HG02840 (cell line): ENCODE results near the gene YKT6.

Source experiments
- ATAC-seq: cut with Tn5 transposase; IDR thresholded peaks from one replicate; pipeline ENCODE4 v1.9.1; 2021; ENCODE audit warnings: mild to moderate bottlenecking, moderate library complexity, moderate number of reproducible peaks; ENCODE audit not compliant: unreplicated experiment, low FRiP score

The YKT6 gene

DNA sequence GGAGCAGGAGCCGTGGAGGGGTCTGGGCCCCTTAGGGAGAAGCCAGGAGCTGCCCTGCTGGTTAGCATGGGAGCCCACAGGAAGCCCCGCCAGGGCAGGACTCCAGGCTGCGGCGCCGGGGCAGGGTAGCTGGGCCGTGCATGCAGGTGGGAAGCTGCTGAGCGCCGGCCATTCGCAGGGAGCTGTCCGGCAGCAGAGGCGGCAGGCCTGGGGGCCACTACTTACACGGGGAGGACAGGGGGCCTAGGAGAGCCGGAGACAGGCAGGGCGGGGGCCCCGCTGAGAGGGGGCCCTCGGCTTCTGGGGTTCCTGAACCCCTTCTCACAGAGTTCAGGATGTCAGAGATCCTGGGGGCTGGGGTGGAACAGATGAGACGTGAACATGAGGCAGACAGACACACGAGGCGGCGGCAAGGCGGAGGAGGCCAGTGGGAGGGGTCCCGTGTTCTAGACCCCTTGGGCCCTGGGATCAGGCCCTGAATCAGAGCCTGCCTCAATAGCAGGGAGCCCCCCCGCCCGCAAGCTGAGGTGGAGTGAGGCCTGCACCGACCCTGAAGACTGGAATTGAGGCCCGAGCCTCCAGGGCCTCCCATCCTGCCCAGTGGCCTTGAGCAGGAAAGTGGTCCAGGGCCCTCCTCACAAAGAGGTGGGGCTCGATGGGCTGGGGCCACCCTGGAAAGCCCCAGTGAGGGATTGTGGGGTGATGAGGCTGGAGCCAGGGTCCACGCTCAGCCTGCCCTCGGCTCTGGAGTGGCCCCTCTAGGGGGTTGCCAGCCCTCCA, 28.0 kb downstream of the YKT6 start:
- ATAC-seq = no peak

DNA sequence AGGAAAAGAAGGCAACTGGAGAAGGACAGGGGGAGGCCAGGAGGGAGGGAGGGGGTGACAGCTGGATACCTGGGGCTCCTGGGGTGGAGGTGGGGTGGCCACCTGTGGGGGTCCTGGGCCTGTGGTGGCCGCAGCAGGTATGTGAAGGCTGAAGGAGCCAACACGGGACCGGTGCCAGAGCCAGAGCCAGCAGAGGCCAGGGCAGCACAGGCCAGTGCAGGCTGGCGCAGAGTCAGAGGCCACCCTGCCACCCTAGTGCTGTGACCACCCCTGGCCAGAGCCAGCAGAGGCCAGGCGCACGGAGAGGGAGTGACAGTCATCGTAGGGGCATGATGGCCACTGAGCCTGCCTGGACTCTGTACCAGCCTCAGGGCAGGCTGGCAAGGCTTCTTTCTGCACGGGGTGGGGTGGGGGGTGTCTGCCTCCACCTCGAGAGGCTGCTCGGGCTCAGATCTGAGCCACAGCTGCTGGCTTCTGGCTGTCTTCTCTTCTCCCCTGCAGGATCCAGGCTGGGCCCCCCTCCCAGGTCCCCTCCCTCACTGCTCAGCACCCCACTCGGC, 28.8 kb downstream of the YKT6 start:
- ATAC-seq = no peak

DNA sequence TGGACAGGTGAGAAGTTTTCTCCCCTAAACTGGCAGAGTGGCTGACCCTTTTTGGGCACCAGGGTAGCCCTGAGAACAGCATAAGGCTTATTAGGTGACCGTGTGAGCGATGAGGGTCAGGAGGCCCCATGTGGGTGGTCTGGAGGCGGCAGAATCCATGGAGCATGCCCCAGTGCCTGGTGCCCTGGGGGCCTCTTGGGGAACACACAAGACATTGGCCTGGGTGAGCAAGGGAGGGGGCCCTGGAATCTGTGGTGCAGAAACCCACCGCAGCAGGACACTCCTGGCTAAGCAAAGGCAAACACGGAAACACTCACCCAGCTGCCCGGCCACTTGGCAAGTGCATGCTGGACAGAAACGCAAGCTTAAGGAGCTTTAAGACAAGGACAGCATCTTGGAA, 29.5 kb downstream of the YKT6 start:
- no peak for ATAC-seq

DNA sequence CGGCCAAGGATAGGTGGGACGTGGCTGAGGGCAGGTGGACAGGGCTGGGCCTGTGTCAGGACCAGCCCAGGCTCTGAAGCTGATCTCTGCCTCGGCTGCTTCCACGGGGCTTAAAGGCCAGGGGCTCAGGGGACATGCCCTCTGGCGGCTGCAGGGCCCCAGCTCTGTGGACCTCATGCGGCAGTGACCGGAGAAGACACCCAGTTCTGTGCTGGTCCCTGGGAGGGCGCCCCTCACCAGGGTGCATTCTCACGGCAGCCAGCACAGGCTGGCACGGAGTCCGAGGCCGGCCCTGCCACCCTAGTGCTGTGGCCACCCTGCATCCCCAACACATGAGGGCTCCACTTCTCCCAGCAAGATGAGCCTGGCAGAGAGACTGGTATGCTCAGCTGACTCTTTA, 30.3 kb downstream of the YKT6 start:
- no peak for ATAC-seq

DNA sequence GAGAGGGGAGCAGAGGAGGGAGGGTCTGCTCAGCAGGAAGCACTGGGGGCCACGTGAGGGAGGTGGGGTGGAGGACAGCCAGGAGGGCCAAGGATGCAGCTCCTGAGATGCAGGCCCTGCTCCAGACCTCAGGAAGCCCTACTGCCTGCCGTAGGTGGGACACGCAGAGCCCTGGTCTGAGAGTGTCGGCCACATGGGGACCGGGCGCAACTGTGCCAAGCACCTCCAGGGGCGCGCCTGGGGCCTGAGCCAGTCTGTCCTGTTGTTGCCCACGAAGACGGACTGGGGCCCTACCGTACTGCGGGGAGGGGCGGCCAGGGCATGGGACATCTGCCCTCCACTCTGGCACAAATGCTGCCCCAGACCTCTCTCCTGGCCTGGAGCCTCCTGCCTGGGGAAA, 31.6 kb downstream of the YKT6 start:
- ATAC-seq = no peak

DNA sequence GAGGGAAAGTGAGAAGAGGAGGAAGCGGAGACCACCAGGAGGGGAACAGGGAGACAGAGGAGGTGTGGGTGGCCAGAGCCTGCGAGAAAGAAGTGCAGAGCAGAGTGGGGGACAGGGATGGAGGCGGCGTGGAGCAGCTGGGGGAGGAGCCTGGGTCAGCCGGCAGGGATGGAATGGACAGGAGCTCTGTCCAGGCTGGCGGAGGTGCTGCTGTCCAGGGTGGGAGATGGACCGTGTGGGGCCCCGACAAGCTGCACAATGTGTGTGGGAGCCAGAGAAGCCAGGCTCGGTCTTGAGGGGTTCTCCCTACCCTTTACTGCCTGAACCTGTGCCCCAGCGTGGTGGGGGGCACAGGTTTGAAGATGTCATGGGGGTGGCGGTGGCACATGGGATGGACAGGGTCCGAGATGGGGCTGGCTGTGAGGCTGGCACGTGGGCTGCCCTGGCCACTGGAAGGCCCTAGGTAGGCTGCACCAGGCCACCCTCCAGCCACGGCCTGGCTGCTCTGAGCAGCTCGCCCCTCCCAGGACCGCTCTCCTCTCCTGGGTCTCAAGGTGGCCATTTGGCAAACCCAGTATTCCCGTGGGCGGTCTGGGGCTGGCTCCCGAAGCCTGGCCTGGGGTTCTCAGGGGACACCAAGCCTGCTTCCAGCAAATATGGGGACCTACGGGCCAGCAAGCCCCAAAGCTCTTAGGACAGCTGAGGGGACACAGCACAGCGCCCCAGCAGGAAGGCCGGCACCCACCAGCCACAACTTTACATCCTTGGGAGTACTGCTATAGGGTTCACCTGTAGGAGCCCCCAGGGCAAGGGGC, 32.3 kb downstream of the YKT6 start:
- no peak for ATAC-seq

DNA sequence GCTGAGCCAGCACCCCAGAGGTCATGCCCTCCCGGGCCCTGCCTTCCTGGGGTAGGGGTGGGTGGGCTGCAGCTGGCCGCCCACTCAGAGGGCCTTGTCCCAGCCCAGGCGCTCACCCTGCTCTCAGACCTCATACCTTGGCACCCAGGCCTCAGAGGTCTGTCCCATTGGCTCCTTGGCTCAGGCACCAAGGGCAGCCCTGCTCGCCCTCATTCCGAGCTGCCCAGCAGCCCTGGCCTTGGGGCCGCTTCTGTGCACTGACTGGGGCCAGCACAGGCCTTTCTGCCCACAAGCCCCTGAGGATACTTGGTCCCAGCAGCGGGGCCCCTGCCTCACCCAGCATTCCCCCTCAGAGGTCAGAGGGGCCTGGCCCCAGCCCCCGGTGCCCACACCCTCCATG, 34.3 kb downstream of the YKT6 start:
- no peak for ATAC-seq

DNA sequence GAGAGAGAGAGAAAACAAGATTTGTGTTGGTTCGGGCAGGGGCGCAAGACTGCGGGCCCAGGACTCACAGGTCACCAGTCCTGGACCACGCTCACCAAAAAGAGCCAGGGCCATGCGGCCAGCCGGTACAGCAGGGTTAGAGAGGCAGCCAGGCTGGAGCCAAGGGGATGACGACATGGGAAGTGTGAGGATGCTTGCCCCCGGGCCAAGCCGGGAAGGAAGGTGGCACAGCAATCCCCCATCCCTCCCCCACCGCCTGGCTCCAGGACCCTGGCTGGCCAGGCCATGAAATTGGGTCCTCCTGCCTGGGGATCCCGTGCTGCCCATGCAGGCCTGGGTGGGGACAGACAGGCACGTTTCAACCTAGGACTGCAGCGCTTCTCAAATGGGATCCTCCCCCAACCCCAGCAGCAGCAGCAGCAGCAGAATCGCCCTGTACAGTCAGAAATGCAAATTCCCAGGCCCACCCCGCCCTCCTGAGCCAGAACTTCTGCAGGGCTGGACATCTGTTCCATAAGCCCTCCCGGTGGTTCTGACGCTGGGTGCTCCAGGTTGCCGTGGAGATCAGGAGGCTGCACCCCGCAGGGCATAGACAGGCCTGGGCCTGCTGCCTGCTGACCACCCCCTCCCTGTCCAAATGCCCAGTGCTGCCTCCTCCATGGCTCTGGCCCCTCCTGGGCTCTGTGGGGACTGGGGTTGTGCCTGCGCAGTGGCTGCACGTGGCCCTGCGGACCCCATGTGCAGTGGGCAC, 35.0 kb downstream of the YKT6 start:
- ATAC-seq = no peak

DNA sequence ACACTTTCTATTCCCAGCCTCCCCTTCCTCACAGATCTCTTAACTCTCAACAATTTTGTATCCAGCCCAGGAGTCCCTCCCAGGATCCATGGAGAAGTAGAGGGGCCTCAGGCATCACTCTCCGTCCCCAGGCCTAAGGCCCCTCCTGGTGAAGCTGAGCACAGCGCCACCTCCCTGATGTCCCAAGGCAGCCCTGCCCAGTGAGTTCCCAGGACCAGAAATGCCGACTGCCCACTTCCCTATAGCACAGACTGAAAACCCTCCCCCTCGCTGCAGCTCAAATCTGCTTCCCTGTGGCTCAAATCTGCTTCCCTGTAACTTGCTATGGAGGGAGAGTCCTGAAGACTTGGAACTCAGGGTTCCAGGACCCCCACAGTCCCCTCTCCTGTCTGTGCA, 35.6 kb downstream of the YKT6 start:
- ATAC-seq = no peak

DNA sequence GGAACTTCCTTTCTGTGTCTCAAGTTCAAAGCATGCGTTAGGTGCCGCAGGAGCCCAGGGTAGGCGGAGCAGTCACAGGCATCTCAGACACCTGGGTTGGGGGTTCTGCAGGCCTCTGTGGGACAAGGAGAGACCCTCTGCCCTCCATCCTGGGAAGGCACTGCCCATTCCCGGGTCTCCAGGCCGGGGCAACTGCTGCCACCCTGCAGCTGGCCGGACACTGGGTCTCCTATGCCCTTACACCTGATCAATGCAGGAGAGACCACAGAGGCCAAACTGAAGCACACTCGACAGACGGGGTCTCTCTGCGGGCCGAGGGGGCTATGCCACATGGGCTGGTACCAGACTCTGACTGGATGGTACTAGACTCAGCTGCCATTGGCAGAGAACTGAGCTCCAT, 36.9 kb downstream of the YKT6 start:
- ATAC-seq = no peak

DNA sequence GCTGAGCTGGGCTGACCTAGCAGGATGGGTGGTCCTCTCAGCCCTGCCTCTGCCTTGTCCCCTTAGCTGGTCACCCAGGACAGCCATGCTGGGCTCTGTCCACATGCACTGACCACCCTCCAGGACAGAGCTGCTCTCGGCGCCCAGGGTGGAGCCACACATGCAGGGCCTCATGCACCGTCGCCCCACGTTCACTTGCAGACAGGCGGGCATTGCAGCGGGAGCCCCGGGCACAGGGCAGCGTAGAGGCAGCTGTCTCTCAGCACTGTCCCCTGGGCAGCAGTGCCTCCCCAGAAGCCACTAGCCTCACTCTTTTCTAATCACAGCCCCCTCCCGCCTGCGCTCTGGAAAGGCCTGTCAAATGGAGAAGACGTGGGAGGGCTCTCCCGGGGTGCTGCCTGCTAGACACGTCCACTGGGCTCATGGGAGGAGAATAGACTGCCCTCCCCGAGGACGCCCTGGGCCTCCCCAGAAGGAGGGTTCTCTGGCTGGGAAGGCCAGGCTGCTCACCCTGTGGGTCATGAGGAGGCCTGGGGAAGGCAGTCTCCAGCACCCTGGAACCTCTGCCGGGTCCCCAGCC, 37.4 kb downstream of the YKT6 start:
- no peak for ATAC-seq

DNA sequence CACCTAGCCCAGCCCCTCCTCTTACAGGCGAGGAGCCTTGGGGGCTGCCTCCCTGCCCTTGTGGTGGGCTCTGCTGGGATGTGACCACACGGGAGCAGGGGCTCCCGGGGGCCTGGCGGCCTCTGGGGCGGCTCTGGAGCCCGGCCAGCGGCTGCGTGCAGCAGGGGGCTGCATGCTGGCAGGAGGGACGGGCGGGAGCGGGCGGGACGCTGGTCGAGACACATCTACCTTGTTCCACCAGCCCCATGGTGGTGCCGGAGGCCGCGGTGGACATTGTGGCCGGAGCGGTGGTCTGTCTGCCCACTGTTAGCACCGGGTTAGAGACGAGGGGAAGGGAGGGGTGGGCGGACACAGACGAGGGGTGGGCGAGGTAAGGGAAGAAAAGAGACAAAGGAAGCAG, 38.6 kb downstream of the YKT6 start:
- ATAC-seq = no peak

DNA sequence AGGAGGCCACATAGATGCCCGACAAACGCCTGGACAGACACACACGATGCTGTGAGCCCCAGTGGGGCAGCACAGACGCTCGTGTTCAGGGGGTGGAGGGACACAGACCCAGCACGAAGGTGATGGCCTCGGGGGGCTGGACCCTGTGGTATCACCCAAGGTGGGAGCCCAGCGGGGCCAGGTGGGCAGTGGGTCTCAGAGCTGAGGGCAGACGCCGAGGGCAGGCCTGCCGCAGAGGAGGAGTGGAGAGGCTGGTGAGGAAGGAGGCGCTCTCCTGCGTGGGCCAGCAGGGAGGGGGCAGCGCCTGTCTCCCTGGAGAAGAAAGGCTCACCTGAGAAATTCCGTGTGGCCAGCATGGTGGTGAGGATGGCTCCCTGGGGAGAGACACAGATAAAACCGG, 39.6 kb downstream of the YKT6 start:
- ATAC-seq = no peak

DNA sequence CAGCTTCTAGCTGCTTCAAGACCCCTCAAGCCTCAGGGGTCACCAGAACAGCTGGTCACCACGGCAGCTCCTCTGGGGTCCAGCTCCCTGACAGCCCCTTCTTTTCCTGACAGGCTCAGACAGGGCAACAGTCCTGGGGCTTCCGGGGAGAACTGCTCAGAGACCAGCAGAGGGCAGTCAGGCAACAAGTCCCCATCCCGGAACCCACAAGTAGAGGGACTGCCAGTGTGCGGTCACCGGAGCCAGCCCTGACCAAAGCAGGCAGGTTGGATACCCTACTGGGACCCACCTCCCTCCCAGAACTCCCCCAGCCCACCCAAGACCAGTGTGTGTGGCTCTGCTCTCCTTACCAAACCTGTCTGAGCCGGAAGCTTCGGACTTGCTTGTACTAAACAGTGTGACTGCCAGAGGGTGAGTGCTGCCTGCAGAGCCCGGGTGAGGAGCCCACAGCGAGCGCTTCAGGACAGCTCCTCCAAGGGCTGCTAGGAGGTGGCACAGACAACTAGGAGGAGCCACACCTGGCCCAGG, 40.3 kb downstream of the YKT6 start:
- ATAC-seq = no peak

DNA sequence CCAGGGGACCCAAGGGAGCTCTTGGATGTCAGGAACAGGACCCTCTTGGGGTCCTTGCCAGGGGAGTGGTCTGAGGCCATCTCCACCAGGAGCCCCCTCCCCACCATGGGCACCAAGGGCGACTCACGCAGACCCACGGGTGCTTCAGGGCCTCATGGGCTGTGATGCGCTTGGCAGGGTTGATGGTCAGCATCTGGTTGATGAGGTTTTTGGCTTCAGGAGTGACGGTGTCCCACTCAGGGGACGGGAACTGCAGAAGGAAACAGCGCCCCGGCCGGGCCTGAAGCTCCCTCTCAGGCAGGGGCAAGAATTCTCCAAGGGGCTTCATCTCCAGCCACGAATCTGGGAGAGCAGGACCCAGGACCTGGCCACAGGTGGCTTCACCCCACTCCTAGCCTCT, 41.3 kb downstream of the YKT6 start:
- no peak for ATAC-seq

DNA sequence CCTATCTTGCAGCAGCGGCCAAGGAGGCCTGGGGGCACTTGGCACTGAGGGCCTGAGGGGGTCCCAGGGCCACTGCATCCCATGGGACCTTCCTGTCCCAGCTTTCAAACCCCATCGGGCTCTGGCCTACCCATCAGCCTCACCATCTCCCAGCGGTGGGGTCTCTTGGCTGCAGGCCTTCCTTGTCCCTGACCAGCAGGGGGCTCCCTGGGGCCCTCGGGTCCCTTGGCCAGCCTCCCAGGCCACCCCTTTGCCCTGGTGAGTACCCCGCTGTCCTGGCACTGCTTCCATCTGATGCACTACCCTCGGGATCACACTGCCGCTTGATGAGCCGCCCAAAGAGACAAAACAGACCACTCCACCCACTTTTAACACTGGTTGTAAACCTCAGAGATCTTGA, 43.5 kb downstream of the YKT6 start:
- ATAC-seq = no peak

DNA sequence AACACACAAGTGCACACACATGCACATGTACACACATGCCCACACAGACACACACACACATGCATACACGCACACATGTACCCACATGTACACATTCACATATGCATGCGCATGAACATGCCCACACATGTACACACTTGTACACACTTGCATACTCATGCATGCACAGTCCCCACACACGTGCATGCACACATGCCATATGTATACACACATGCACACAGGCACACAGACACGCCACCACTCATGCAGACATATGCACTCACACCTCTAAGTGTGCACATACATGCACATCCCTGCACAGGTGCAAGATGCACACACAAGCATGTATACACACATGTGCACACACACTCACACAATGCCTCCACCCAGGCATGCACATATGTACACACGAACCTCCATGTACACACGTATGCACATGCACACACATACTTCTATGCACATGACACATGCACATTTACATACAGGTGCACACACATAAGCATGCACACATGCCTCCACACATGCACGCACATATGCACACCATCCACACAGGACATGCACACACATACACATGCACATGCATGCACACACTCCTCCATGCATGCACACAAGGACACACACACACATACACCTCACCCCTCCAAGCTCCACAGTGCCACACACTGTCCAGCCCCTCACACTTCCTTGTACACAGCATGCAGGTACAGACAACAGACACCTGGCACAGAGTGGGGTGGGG, 45.8 kb downstream of the YKT6 start:
- no peak for ATAC-seq

DNA sequence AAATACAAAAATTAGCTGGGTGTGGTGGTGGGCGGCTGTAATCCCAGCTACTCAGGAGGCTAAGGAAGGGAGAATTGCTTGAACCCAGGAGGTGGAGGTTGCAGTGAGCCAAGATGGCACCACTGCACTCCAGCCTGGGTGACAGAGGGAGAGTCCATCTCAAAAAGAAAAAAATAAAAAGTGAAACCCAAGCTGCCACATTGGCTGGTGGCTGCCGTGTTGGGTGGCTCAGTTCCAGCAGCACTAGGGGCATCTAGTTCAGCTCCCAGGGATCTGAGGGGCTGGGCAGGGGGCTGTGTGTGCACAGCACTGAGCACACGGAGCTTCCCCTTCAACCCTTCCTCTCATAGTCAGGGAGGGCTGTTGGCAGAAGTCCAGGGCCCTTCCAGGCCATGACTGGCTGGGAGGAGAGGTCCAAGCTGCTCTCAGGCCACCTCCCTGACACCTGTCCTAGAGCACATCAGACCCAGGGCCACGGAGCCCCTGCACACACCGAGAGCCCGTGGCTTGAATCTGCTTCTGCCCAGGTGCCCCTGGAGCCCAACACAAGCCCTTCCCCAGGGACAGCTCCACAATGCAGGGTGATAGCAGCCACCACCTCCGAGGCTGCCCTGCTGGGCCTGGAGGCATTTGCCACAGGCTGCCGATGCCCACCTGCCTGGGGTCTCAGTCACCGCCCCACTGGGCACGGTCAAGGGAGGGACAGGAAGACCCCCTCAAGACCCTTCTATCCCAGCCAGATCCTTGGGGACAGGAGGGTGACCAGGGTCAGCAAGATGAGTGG, 47.3 kb downstream of the YKT6 start:
- no peak for ATAC-seq

DNA sequence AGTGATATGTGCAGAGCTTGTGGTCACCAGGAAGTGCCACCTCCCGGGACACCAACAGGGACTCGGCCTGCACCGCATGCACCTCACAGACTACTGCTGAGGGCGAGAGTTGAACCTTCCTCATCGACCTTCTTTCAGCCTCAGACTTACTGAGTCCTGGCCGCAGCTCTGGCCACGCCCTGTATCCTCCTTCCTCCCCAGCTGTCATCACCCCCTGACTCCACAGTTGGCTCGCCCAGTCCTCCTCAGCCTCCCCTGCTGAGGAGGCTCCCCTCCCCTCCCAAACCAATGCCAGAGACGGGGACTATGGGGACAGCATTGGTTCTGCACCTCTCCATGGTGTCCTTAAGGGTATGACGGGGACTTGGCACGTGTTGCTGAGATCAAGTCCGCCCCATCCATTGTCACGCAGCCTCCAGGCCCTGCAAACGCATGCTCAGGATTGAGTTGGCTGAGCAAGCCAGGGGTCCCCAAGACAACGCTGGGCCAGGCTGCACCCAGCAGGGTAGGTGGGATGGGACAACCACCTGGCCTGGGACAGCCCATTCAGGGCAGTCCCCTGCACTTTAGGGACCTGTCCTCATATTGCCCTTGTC, 49.0 kb downstream of the YKT6 start:
- no peak for ATAC-seq
